Ovary (tissue), 9 donors: ENCODE data around the gene DNM2. TPM values are rescaled to one million over a fixed set of nuclear protein-coding genes. Genes with fewer than 3 reads are reported as not detected.

Experiments
- DNase-seq, 5 donors: peaks; one replicate each; pipeline ENCODE4 v3.0.0-alpha.2; 2019 to 2020
- H3K27ac ChIP-seq, 2 donors: fragments of 200-600 bp; one replicate each; pipeline versions ENCODE4 v1.5.1 to v1.8.0; 2019 to 2022
- H3K27me3 ChIP-seq: fragments of 200-600 bp; one replicate; pipeline ENCODE4 v1.8.0; 2022
- H3K36me3 ChIP-seq: fragments of 200-600 bp; sonication (generic); one replicate; pipeline ENCODE4 v1.5.1; 2019
- H3K4me1 ChIP-seq: one replicate; pipeline ENCODE4 v1.8.1; 2013; ENCODE audit warnings: mild to moderate bottlenecking, moderate library complexity; ENCODE audit not compliant: insufficient read depth
- H3K4me3 ChIP-seq: fragments of 200-600 bp; sonication (generic); one replicate; pipeline ENCODE4 v1.5.1; 2017
- H3K9me3 ChIP-seq, 2 donors: fragments of 200-600 bp in 1 of 2; sonication (generic) in 1 of 2; one replicate each; pipeline versions ENCODE4 v1.5.1 to v1.8.1; 2013 to 2019; ENCODE audit warnings: mild to moderate bottlenecking in 1 of 2, moderate library complexity in 1 of 2
- EP300 ChIP-seq: sonication (generic); formaldehyde crosslinking; IDR thresholded peaks from one replicate; pipeline ENCODE4 v1.6.1; 2017; ENCODE audit warnings: antibody characterized with exemption
- POLR2A ChIP-seq: fragments of 450-650 bp; IDR thresholded peaks from one replicate; pipeline ENCODE4 v1.6.1; 2017; ENCODE audit warnings: antibody characterized with exemption, mild to moderate bottlenecking, moderate library complexity
- WGBS, 3 donors: extraction: QIAGEN DNeasy Blood & Tissue Kit in 1 of 3; methylation state at CpG; one replicate each; pipeline versions ENCODE4 v1.1.5 to v1.1.7; 2013 to 2017; 5-methylcytosine and 5-hydroxymethylcytosine counted together
- intact Hi-C, 4 donors: fragments of 100-400 bp; cut with DNase I; formaldehyde crosslinking; loops; one replicate each; pipeline versions ENCODE4 v1.11.0 to v1.15.1; 2022 to 2023
- polyA plus RNA-seq, 2 donors: library from polyadenylated mRNA; stranded (reverse); fragments of 200-250 nt in 1 of 2; fragments of 350-450 nt in 1 of 2; fragmentation: Illumina TruSeq in 1 of 2; extraction: RNeasy Lipid Tissue Mini Kit (QIAGEN cat#74804) in 1 of 2; gene quantifications; one replicate each; pipeline ENCODE4 v1.2.3, GENCODE V29; 2013 to 2014
- total RNA-seq, 7 donors: library from RNA; depleted of rRNA in 2 of 7; stranded (reverse); fragments of >200 nt in 2 of 7; fragmentation: NEBNext Ultra II Directional in 3 of 7; extraction: Animal tissue kit (Norgen Biotek cat#: 25700) in 3 of 7; gene quantifications; one replicate each; pipeline versions ENCODE4 v1.1.0 to v1.2.4, GENCODE V29; 2016 to 2023
- TF ChIP-seq, protein P1 (sequence below), 3 donors: fragments of 450-650 bp in 2 of 3; fragments of 200-600 bp in 1 of 3; IDR thresholded peaks; one replicate each; pipeline versions ENCODE4 v1.5.1 to v1.8.0; 2016 to 2022; ENCODE audit warnings: antibody characterized with exemption in 3 of 3, mild to moderate bottlenecking in 1 of 3
- donor health status: DM: no; HTN: no; CAD: no; lungs with moderate emphysema.
- donor health status: DM: no; HTN: no; CAD: no.
- donor health status: Bipolar disorder and iron deficiency.
- donor health status: DM: yes; HTN: yes; CAD: no.
- donor health status: DM: no; HTN: no; CAD: no.
- donor health status: DM: yes; HTN: yes; CAD: no.

Gene DNM2
- total and polyA plus RNA-seq, 9 donors, result 51.1 to 121 (median 74.3) TPM

DNA sequence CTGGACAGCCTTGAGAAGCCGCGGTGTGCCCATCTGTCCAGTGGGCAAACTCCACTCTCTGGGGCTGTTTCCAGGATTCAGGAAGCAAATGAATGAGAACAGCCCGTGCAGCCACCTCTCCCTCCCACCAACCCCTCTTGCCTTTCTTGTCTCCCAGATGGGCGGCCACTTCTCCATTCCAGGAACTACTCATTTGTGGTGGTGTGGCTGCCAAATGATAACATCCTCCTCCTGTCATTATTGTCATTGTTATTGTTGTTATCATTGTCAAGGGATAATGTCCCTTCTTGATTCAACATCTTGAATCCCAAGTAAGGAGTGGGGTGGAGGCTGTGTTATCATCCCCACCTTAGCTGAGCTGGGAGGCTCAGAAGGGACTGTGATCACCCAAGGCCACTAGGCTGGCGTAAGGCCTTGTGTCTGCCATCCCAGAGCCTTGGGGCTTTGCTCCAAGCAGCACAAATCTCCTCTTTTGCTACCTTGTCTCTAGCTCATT, 1.6 kb downstream of the DNM2 start:
- TF ChIP-seq POLR2A (no peak), EP300 (no peak)
- TF ChIP-seq, protein P1, sequence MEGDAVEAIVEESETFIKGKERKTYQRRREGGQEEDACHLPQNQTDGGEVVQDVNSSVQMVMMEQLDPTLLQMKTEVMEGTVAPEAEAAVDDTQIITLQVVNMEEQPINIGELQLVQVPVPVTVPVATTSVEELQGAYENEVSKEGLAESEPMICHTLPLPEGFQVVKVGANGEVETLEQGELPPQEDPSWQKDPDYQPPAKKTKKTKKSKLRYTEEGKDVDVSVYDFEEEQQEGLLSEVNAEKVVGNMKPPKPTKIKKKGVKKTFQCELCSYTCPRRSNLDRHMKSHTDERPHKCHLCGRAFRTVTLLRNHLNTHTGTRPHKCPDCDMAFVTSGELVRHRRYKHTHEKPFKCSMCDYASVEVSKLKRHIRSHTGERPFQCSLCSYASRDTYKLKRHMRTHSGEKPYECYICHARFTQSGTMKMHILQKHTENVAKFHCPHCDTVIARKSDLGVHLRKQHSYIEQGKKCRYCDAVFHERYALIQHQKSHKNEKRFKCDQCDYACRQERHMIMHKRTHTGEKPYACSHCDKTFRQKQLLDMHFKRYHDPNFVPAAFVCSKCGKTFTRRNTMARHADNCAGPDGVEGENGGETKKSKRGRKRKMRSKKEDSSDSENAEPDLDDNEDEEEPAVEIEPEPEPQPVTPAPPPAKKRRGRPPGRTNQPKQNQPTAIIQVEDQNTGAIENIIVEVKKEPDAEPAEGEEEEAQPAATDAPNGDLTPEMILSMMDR (IDR thresholded peaks at IDR 0.05), result no peak
- Histone ChIP-seq H3K4me3 (peak overlapping the region; percentile 96), H3K27me3 (no peaks in the 10 kb centered on the region), H3K9me3 (no peaks in the 10 kb centered on the region), H3K36me3 (no peaks in the 10 kb centered on the region), H3K4me1 (peaks cover 17% of the 10 kb centered on the region), H3K27ac (no peak overlapping the region)
- intact Hi-C loops, result loop anchor here in 3 of 4 donors (5.0 to 10.0 kb wide), 4 partner anchors 48 to 148 kb away; no protein-coding TSS in a partner anchor
- no peak for DNase-seq
- whole genome bisulfite sequencing, 3 donors, result 31 to 37% (median 35%) methylated on average over 5 of the region's 5 CpGs

DNA sequence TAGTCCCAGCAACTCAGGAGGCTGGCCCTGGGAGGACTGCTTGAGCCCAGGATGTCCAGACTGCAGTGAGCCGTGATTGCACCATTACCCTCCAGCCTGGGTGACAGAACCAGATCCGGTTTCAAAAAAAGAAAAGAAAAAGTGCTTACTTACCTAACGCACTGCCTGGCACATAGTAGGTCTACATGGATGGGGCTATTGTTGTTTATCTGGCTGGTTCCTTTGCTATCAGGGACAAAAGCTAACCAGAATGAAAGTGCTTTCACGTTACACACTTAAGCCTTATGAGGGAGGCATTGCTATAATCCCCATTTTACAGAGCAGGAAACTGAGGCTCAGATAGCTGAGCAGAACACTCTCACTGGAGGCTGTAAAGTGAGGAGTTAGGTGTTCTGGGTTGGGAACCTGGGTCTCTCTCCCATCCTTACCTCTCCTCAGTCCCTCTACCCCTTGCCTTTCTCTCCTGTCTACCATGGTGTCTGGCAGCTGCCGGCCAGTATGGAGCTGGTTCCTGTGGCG, 2.8 kb downstream of the DNM2 start:
- TF ChIP-seq EP300 (no peak), POLR2A (no peak)
- TF ChIP-seq, protein P1 (IDR thresholded peaks at IDR 0.05), result no peak
- Histone ChIP-seq H3K36me3 (no peaks in the 10 kb centered on the region), H3K4me1 (peaks cover 17% of the 10 kb centered on the region), H3K27ac (no peak overlapping the region), H3K4me3 (no peak overlapping the region), H3K9me3 (no peaks in the 10 kb centered on the region), H3K27me3 (no peaks in the 10 kb centered on the region)
- DNase-seq, result no peak
- 87 to 91% (median 89%) methylated on average over 6 of the region's 6 CpGs for WGBS, 3 donors
- intact Hi-C loops, result loop anchor here in 1 of 4 donors (5.0 kb wide), 1 partner anchor 142 kb away; no protein-coding TSS in a partner anchor

DNA sequence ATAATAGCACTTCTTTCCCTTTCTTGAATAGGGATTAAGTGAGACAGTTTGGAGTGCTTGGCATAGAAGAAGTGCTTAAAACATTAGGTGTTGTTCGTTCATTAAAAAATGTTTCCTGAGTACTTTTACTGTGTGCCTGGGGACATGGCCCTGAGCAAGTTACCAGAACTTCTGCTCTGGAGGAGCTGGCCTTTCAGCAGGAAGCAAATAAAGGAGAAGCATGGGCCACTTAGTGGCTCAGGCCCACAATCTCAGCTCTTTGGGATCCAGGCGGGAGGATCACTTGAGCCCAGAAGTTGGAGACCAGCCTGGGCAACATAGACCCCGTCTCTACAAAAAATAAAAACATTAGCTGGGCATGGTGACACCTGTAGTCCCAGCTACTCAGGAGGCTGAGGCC, 5.7 kb downstream of the DNM2 start:
- H3K4me1 ChIP-seq, result peaks cover 19% of the 10 kb centered on the region
- WGBS, 3 donors, result 82 to 90% (median 89%) methylated on average over 3 of the region's 3 CpGs

DNA sequence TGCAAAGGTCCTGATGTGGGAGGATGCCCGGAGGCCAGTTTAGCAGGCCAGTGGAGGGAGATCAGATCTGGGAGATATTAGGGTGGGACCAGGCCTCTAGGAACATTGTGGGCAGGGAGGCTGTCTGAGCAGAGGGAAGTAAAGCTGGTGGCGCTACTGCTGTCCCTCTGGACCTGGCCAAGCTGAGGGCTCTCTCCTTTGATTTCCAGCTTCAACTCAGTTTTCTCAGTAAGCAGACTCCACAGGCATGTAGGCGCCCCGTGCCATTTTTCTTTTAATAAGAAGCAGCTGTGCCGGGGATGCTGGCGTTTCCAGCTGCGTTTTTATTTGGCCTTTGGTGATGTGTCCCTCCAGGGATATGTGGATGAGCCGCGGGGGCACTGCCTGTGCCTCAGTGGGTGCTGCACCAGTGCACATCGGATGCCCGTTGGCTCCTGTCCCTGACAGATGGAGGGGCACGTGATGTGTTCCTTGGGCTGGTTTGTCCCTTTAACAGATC, 6.7 kb downstream of the DNM2 start:
- Histone ChIP-seq H3K36me3 (no peaks in the 10 kb centered on the region), H3K9me3 (no peaks in the 10 kb centered on the region), H3K27me3 (no peaks in the 10 kb centered on the region), H3K4me1 (peaks cover 11% of the 10 kb centered on the region), H3K4me3 (no peak overlapping the region), H3K27ac (no peak overlapping the region)
- WGBS, 3 donors, result 44 to 67% (median 49%) methylated on average over 12 of the region's 12 CpGs
- TF ChIP-seq EP300 (no peak), POLR2A (no peak)
- TF ChIP-seq, protein P1 (IDR thresholded peaks at IDR 0.05), result no peak
- intact Hi-C loops, result loop anchor here in 1 of 4 donors (5.0 kb wide), 1 partner anchor 138 kb away; no protein-coding TSS in a partner anchor
- DNase-seq, result no peak

More for the DNA sequence above, 5.7 kb downstream of the DNM2 start:
- Histone ChIP-seq H3K36me3 (no peaks in the 10 kb centered on the region), H3K27ac (no peak overlapping the region), H3K9me3 (no peaks in the 10 kb centered on the region), H3K4me3 (no peak overlapping the region), H3K27me3 (no peaks in the 10 kb centered on the region)
- intact Hi-C loops, result loop anchor here in 1 of 4 donors (5.0 kb wide), 1 partner anchor 139 kb away; no protein-coding TSS in a partner anchor
- no peak for DNase-seq
- TF ChIP-seq, protein P1 (IDR thresholded peaks at IDR 0.05), result no peak
- TF ChIP-seq EP300 (no peak), POLR2A (no peak)
